K562 (cell line): ENCODE data around the gene MAGIX. TPM values are rescaled to one million over a fixed set of nuclear protein-coding genes. Genes with fewer than 3 reads are reported as not detected.

Source experiments
- BCL6 ChIP-seq: fragments of 250-450 bp; sonication (Bioruptor Pico); IDR thresholded peaks from 2 replicates; pipeline ENCODE4 v1.4.0; 2020
- COPS2 ChIP-seq: fragments of 450-650 bp; conservative IDR thresholded peaks from 2 replicates; pipeline ENCODE4 v1.6.1; 2016; ENCODE audit warnings: mild to moderate bottlenecking, moderate library complexity
- CREB3 ChIP-seq: fragments of 450-650 bp; conservative IDR thresholded peaks from 2 replicates; pipeline ENCODE4 v1.6.1; 2016; ENCODE audit warnings: missing genetic modification characterization, low read depth, mild to moderate bottlenecking, missing compliant biosample characterization, moderate library complexity
- EP400 ChIP-seq: fragments of 450-650 bp; IDR thresholded peaks from 2 replicates; pipeline ENCODE4 v1.6.1; 2017; ENCODE audit warnings: antibody characterized with exemption, mild to moderate bottlenecking, moderate library complexity
- FOXP1 ChIP-seq: sonication (generic); formaldehyde crosslinking; IDR thresholded peaks from 2 replicates; pipeline ENCODE4 v1.8.0; 2022; ENCODE audit warnings: mild to moderate bottlenecking, missing genetic modification reagents
- HDAC6 ChIP-seq: IDR thresholded peaks from 2 replicates; pipeline ENCODE4 v1.6.1; 2012; ENCODE audit warnings: low read depth, mild to moderate bottlenecking, control low read depth, inconsistent platforms, low read length, moderate library complexity
- HNRNPL ChIP-seq: fragments of 200-400 bp; formaldehyde crosslinking; IDR thresholded peaks from 2 replicates; pipeline ENCODE4 v1.6.1; 2017; ENCODE audit warnings: low read depth, mild to moderate bottlenecking, low read length
- JUNB ChIP-seq: fragments of 450-650 bp; formaldehyde crosslinking; conservative IDR thresholded peaks from 2 replicates; pipeline ENCODE4 v1.4.0; 2020; ENCODE audit warnings: mild to moderate bottlenecking
- LCOR ChIP-seq: sonication (generic); formaldehyde crosslinking; IDR thresholded peaks from 2 replicates; pipeline ENCODE4 v1.8.0; 2022; ENCODE audit warnings: mild to moderate bottlenecking, missing genetic modification reagents
- MCM2 ChIP-seq: fragments of 450-650 bp; IDR thresholded peaks from 2 replicates; pipeline ENCODE4 v1.6.1; 2017; ENCODE audit warnings: low read depth, mild to moderate bottlenecking
- MIER1 ChIP-seq: fragments of 450-650 bp; IDR thresholded peaks from 2 replicates; pipeline ENCODE4 v1.6.1; 2016; ENCODE audit warnings: antibody characterized with exemption, mild to moderate bottlenecking, low read depth
- MYNN ChIP-seq, 2 experiments: sonication (generic); formaldehyde crosslinking in 1 of 2; IDR thresholded peaks; 2 replicates each; pipeline versions ENCODE4 v1.5.0 to v1.6.1; 2016 to 2020; ENCODE audit warnings: antibody characterized with exemption in 1 of 2, missing genetic modification reagents in 1 of 2
- NCOA4 ChIP-seq: fragments of 450-650 bp; IDR thresholded peaks from 2 replicates; pipeline ENCODE4 v1.6.1; 2018; ENCODE audit warnings: mild to moderate bottlenecking; ENCODE audit not compliant: partially characterized antibody
- NRF1 ChIP-seq, 2 experiments: fragments of 450-650 bp; IDR thresholded peaks in 1 of 2; conservative IDR thresholded peaks in 1 of 2; 2 replicates each; pipeline ENCODE4 v1.6.1; 2014; ENCODE audit warnings: mild to moderate bottlenecking in 2 of 2
- PURB ChIP-seq: sonication (generic); formaldehyde crosslinking; IDR thresholded peaks from 2 replicates; pipeline ENCODE4 v1.9.0; 2021; ENCODE audit warnings: low read depth, mild to moderate bottlenecking, missing genetic modification reagents
- SMARCA4 ChIP-seq: fragments of 450-650 bp; IDR thresholded peaks from 2 replicates; pipeline ENCODE4 v1.6.1; 2016
- SMARCB1 ChIP-seq: IDR thresholded peaks from 2 replicates; pipeline ENCODE4 v1.6.1; 2011; ENCODE audit warnings: improper control_type of control experiment, low read depth; ENCODE audit not compliant: insufficient read length
- THAP12 ChIP-seq: fragments of 250-450 bp; sonication (Bioruptor Pico); IDR thresholded peaks from 2 replicates; pipeline ENCODE4 v1.9.0; 2021; ENCODE audit warnings: mild to moderate bottlenecking, inconsistent platforms
- ZKSCAN3 ChIP-seq: fragments of 250-450 bp; sonication (Bioruptor Pico); IDR thresholded peaks from 2 replicates; pipeline ENCODE4 v1.4.0; 2020
- ZNF584 ChIP-seq: fragments of 200-800 bp; sonication (Bioruptor generic); IDR thresholded peaks from 2 replicates; pipeline ENCODE4 v1.6.1; 2016; ENCODE audit warnings: low read depth, mild to moderate bottlenecking, missing genetic modification characterization, missing compliant biosample characterization
- polyA plus RNA-seq, 8 experiments: library from polyadenylated mRNA; depleted of rRNA in 4 of 8; stranded (reverse) in 5 of 8; unstranded in 3 of 8; fragments of >200 nt; fragmentation: Nextera tagmentation in 2 of 8; fragmentation: Illumina TruSeq in 1 of 8; extraction: Ambion mirVana in 2 of 8; extraction: Trizol in 1 of 8; gene quantifications; 2 replicates each; pipeline versions ENCODE4 v1.2.1 to v1.2.3, GENCODE V29; 2011 to 2014; ENCODE audit warnings: inconsistent platforms in 1 of 8, missing spikeins in 1 of 8
- total RNA-seq, 7 experiments: library from RNA; depleted of rRNA in 6 of 7; stranded (reverse); fragments of >200 nt in 6 of 7; fragmentation: Illumina TruSeq in 2 of 7; extraction: Trizol in 2 of 7; gene quantifications; 2 replicates each; pipeline versions ENCODE4 v1.2.1 to v1.2.3, GENCODE V29; 2011 to 2021; ENCODE audit warnings: low replicate concordance in 1 of 7
- TF ChIP-seq, protein P1 (sequence below): fragments of 250-450 bp; sonication (Bioruptor Pico); IDR thresholded peaks from 2 replicates; pipeline ENCODE4 v1.4.0; 2020; ENCODE audit warnings: borderline replicate concordance
- TF ChIP-seq, protein P2 (sequence below): fragments of 250-450 bp; sonication (Bioruptor Pico); IDR thresholded peaks from 2 replicates; pipeline ENCODE4 v1.4.0; 2020

MAGIX gene
- total and polyA plus RNA-seq, 9 of the 15 experiments (the other 6 are each of a cell fraction or from before 2014, with no cell fraction given) = 0.08 to 3.5 (median 0.47) TPM

DNA sequence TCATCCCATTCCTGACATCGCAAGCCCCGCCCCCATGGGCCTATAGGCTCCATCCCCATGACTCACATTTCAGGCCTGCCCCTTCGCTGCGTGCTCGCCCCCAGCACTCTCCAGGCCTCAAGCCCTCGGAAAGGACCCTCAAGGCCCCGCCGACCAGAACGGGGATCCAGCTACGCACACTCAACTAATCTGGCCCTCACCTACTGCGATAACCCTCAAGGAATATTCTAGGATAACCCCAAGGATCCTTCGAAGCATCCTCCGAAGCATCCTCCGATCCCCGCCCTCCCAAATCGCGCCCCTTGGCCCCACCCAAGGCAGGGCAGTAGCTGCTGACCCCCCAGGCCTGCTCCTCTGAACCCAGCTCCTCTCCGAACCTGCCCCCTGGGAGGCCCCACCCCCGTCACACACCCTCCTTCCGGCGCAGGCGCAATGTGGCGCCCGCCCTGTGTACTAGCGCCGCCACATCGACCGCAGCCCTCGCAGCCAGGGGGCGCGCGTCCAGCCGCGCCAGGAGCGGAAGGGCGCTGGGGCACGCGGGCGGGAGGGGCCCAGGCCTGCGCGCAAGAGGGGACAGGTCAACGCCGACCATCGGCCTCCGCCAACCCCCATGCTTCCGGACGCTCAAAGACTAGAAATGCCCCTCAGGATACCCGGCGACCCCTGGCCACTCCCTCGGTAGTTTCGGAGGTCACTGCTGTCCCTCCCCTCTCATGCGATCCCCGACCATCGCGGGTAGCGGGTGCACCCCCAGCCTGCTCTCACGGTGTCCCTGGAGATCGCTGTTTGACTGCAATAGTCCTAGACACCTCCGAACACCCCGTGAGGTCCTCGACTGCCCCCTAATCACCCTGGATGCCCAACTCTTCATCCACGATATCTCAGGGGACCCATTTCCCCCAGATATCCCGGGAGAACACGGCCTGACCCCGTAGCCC lies 6.4 kb upstream of the MAGIX start (continued):
- TF ChIP-seq, protein P1, sequence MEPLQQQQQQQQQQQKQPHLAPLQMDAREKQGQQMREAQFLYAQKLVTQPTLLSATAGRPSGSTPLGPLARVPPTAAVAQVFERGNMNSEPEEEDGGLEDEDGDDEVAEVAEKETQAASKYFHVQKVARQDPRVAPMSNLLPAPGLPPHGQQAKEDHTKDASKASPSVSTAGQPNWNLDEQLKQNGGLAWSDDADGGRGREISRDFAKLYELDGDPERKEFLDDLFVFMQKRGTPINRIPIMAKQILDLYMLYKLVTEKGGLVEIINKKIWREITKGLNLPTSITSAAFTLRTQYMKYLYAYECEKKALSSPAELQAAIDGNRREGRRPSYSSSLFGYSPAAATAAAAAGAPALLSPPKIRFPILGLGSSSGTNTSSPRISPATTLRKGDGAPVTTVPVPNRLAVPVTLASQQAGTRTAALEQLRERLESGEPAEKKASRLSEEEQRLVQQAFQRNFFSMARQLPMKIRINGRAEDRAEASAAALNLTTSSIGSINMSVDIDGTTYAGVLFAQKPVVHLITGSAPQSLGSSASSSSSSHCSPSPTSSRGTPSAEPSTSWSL (CRISPR knock-in tag) = peak; percentile 66; the same call in 1 of the 2 replicates
- peak; percentile 39; the same call in 1 of the 2 replicates for TF ChIP-seq LCOR
- TF ChIP-seq, protein P2, sequence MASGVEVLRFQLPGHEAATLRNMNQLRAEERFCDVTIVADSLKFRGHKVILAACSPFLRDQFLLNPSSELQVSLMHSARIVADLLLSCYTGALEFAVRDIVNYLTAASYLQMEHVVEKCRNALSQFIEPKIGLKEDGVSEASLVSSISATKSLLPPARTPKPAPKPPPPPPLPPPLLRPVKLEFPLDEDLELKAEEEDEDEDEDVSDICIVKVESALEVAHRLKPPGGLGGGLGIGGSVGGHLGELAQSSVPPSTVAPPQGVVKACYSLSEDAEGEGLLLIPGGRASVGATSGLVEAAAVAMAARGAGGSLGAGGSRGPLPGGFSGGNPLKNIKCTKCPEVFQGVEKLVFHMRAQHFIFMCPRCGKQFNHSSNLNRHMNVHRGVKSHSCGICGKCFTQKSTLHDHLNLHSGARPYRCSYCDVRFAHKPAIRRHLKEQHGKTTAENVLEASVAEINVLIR (CRISPR knock-in tag) = no peak
- TF ChIP-seq MYNN (IDR thresholded peaks at IDR 0.05) = no peak
- no peak for TF ChIP-seq MYNN (CRISPR knock-in tag; IDR thresholded peaks at IDR 0.05)
- peak; percentile 93 to 94 for TF ChIP-seq NRF1 (conservative IDR thresholded peaks at IDR 0.05 in 1 of 2, IDR thresholded peaks at IDR 0.05 in 1 of 2)
- TF ChIP-seq PURB (CRISPR knock-in tag) = no peak
- no peak for TF ChIP-seq THAP12 (CRISPR knock-in tag)
- no peak for TF ChIP-seq NCOA4
- no peak for TF ChIP-seq BCL6 (CRISPR knock-in tag)
- no peak for TF ChIP-seq SMARCA4
- no peak for TF ChIP-seq MIER1
- TF ChIP-seq HNRNPL = peak; percentile 72; the same call in 1 of the 2 replicates
- no peak for TF ChIP-seq HDAC6
- TF ChIP-seq SMARCB1 = no peak
- no peak for TF ChIP-seq JUNB
- no peak for TF ChIP-seq MCM2
- TF ChIP-seq EP400 = peak; percentile 59
- TF ChIP-seq ZNF584 (CRISPR knock-in tag) = no peak
- no peak for TF ChIP-seq COPS2
- no peak for TF ChIP-seq ZKSCAN3 (CRISPR knock-in tag)
- TF ChIP-seq FOXP1 (CRISPR knock-in tag) = peak; percentile 97
- peak; percentile 44; the same call in 1 of the 2 replicates for TF ChIP-seq CREB3 (tag)
